Ishikawa (cell line): ENCODE results near the gene CCDC180.

Experiments used
- CEBPB ChIP-seq: IDR thresholded peaks from 2 replicates; pipeline ENCODE4 v1.6.1; 2012
- CREB1 ChIP-seq: IDR thresholded peaks from 2 replicates; pipeline ENCODE4 v1.6.1; 2012; ENCODE audit warnings: low read depth
- EGR1 ChIP-seq: IDR thresholded peaks from 2 replicates; pipeline ENCODE4 v1.6.1; 2012
- EP300 ChIP-seq: IDR thresholded peaks from 2 replicates; pipeline ENCODE4 v1.6.1; 2012; ENCODE audit warnings: borderline replicate concordance
- FOXM1 ChIP-seq: IDR thresholded peaks from 2 replicates; pipeline ENCODE4 v1.6.1; 2012; ENCODE audit warnings: low read depth, borderline replicate concordance
- MAX ChIP-seq: IDR thresholded peaks from 2 replicates; pipeline ENCODE4 v1.6.1; 2012
- NFIC ChIP-seq: IDR thresholded peaks from 2 replicates; pipeline ENCODE4 v1.6.1; 2012
- RAD21 ChIP-seq: IDR thresholded peaks from 2 replicates; pipeline ENCODE4 v1.6.1; 2012; ENCODE audit warnings: low read depth
- TAF1 ChIP-seq: IDR thresholded peaks from 2 replicates; pipeline ENCODE4 v1.6.1; 2012; ENCODE audit warnings: low read depth, mild to moderate bottlenecking
- TCF12 ChIP-seq: IDR thresholded peaks from 2 replicates; pipeline ENCODE4 v1.6.1; 2012; ENCODE audit warnings: low read depth
- TEAD4 ChIP-seq: IDR thresholded peaks from 2 replicates; pipeline ENCODE4 v1.6.1; 2012
- USF1 ChIP-seq: IDR thresholded peaks from 2 replicates; pipeline ENCODE4 v1.6.1; 2012
- YY1 ChIP-seq: IDR thresholded peaks from 2 replicates; pipeline ENCODE4 v1.6.1; 2012; ENCODE audit warnings: low read depth
- ZBTB7A ChIP-seq: IDR thresholded peaks from 2 replicates; pipeline ENCODE4 v1.6.1; 2012; ENCODE audit warnings: low read depth
- TF ChIP-seq, protein P1 (sequence below): IDR thresholded peaks from 2 replicates; pipeline ENCODE4 v1.6.1; 2012; ENCODE audit warnings: low read depth, mild to moderate bottlenecking

CCDC180 gene

GRCh38 chr9:97318433-97318832 lies 11.0 kb downstream of the CCDC180 start:
- no peak for TF ChIP-seq USF1
- no peak for TF ChIP-seq TAF1
- TF ChIP-seq CREB1, result no peak
- no peak for TF ChIP-seq TCF12
- TF ChIP-seq ZBTB7A, result no peak
- no peak for TF ChIP-seq YY1
- TF ChIP-seq CEBPB, result no peak
- no peak for TF ChIP-seq NFIC
- TF ChIP-seq, protein P1, sequence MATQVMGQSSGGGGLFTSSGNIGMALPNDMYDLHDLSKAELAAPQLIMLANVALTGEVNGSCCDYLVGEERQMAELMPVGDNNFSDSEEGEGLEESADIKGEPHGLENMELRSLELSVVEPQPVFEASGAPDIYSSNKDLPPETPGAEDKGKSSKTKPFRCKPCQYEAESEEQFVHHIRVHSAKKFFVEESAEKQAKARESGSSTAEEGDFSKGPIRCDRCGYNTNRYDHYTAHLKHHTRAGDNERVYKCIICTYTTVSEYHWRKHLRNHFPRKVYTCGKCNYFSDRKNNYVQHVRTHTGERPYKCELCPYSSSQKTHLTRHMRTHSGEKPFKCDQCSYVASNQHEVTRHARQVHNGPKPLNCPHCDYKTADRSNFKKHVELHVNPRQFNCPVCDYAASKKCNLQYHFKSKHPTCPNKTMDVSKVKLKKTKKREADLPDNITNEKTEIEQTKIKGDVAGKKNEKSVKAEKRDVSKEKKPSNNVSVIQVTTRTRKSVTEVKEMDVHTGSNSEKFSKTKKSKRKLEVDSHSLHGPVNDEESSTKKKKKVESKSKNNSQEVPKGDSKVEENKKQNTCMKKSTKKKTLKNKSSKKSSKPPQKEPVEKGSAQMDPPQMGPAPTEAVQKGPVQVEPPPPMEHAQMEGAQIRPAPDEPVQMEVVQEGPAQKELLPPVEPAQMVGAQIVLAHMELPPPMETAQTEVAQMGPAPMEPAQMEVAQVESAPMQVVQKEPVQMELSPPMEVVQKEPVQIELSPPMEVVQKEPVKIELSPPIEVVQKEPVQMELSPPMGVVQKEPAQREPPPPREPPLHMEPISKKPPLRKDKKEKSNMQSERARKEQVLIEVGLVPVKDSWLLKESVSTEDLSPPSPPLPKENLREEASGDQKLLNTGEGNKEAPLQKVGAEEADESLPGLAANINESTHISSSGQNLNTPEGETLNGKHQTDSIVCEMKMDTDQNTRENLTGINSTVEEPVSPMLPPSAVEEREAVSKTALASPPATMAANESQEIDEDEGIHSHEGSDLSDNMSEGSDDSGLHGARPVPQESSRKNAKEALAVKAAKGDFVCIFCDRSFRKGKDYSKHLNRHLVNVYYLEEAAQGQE, result no peak
- TF ChIP-seq TEAD4, result no peak
- no peak for TF ChIP-seq RAD21

GRCh38 chr9:97319395-97319794 lies 11.9 kb downstream of the CCDC180 start:
- TF ChIP-seq EP300 (no peak), RAD21 (no peak), EGR1 (no peak), FOXM1 (no peak), TCF12 (no peak), CREB1 (no peak), NFIC (no peak), YY1 (no peak), TEAD4 (no peak), USF1 (no peak), ZBTB7A (no peak), MAX (no peak), CEBPB (no peak)
- TF ChIP-seq, protein P1, result no peak

DNA sequence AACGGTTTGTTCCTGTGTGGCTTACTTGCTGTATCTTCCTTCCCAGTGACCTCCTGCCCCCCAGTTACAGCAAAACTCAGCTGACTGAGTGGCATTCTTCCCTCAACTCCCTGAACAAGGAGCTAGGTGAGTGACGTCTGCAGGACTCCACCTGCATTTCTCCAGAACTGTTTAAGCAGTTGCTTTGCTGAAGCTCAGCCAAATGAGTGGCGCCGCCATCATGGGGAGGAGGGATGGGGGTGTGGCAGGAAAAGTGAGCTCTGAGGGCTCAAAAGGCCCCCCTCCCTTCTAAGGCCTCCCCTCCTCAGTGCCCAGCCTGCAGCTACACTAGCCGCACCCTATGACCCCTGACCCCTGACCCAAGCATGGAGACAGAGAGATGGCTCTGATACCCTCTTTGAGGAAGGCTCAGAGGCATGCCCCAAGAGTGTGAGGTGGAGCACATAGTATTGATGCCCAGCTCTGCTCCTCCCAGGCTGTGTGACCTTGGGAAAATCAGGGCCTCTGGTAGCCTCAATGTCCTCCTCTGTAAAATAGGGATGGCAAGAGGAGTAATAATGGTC lies 12.7 kb downstream of the CCDC180 start:
- TF ChIP-seq CEBPB (no peak), MAX (no peak), ZBTB7A (no peak), CREB1 (no peak), TCF12 (no peak), EP300 (no peak), EGR1 (no peak), RAD21 (no peak), TAF1 (no peak), YY1 (no peak), TEAD4 (no peak), USF1 (no peak), NFIC (no peak), FOXM1 (no peak)
- TF ChIP-seq, protein P1, result no peak

DNA sequence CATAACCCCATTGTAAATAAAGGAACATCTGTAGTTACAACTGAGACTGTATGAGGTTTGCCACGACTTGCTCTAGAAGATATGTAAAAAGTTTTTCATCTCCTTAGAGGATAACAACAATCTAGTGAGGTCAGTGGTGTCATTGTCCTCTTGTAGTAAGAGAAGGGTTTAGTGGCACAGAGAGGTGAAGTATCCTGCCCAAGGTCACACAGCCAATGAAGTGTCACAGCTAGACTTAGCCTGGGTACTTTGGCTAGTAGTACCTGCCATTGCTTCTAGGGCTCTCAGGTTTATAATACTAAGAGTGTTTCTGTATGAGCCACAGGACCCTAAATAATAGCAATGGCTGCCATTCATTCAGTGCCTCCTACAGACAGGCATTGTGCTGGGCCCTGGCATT lies 13.8 kb downstream of the CCDC180 start:
- TF ChIP-seq NFIC (no peak), EP300 (no peak), ZBTB7A (no peak), TCF12 (no peak), CREB1 (no peak), FOXM1 (no peak), TEAD4 (no peak), TAF1 (no peak), RAD21 (no peak), USF1 (no peak), MAX (no peak), YY1 (no peak), CEBPB (no peak), EGR1 (no peak)
- TF ChIP-seq, protein P1, result no peak
